H1 (cell line): ENCODE results near the gene TGFBRAP1. TPM values are rescaled to one million over a fixed set of nuclear protein-coding genes. Genes with fewer than 3 reads are reported as not detected.

Source experiments
- CTCF ChIA-PET: fragments of 300-600 bp; sonication (Branson Sonifier 250); formaldehyde crosslinking; loops from one replicate; lab custom pipeline; 2021; ENCODE audit not compliant: partially characterized antibody; lab: Charles Lee
- POLR2A ChIA-PET: fragments of 300-600 bp; sonication (Branson Sonifier 250); formaldehyde crosslinking; loops from one replicate; lab custom pipeline; 2021; ENCODE audit warnings: inconsistent platforms; ENCODE audit not compliant: partially characterized antibody; lab: Charles Lee
- DNase-seq, 2 experiments: peaks; one replicate each; pipeline versions ENCODE4 v3.0.0 to v3.0.0-alpha.2; 2010 to 2022; ENCODE audit warnings: low spot score in 2 of 2, low read depth in 1 of 2, mixed read lengths in 1 of 2
- FAIRE-seq: peaks from 2 replicates; lab custom pipeline; 2011; peaks lifted over from hg19 to GRCh38; lab: Jason Lieb, UNC
- H2AFZ ChIP-seq: 2 replicates; pipeline ENCODE4 v1.8.1; 2012; ENCODE audit warnings: low read length, inconsistent platforms
- H2AK5ac ChIP-seq: 2 replicates; pipeline ENCODE4 v1.6.1; 2013; ENCODE audit warnings: low read depth, low read length
- H2BK120ac ChIP-seq: replicated peaks from 2 replicates; pipeline ENCODE3; 2013; ENCODE audit warnings: low read depth, low read length, inconsistent platforms
- H2BK12ac ChIP-seq: 2 replicates; pipeline ENCODE4 v1.6.1; 2013; ENCODE audit warnings: low read depth, low read length
- H2BK15ac ChIP-seq: 2 replicates; pipeline ENCODE4 v1.6.1; 2013; ENCODE audit warnings: low read length
- H2BK20ac ChIP-seq: 2 replicates; pipeline ENCODE4 v1.6.1; 2013; ENCODE audit warnings: low read length
- H2BK5ac ChIP-seq: 2 replicates; pipeline ENCODE4 v1.6.1; 2013; ENCODE audit warnings: low read depth, low read length
- H3K14ac ChIP-seq: 2 replicates; pipeline ENCODE4 v1.6.1; 2013; ENCODE audit warnings: inconsistent platforms; ENCODE audit not compliant: insufficient read length
- H3K18ac ChIP-seq: 2 replicates; pipeline ENCODE4 v1.6.1; 2013; ENCODE audit warnings: low read length; ENCODE audit errors: extremely low read depth
- H3K23ac ChIP-seq: 2 replicates; pipeline ENCODE4 v1.6.1; 2013; ENCODE audit warnings: inconsistent platforms; ENCODE audit not compliant: insufficient read length
- H3K23me2 ChIP-seq: 2 replicates; pipeline ENCODE4 v1.6.1; 2013; ENCODE audit warnings: low read depth, low read length
- H3K27ac ChIP-seq: 2 replicates; pipeline ENCODE4 v1.6.1; 2011; ENCODE audit warnings: low read depth, low read length, inconsistent platforms
- H3K27me3 ChIP-seq, 4 experiments: replicated peaks in 1 of 4; 1 replicate in 1 of 4; 2 replicates in 3 of 4; pipeline versions ENCODE4 v1.6.1 to v1.8.1; 2011 to 2013; ENCODE audit warnings: low read length in 3 of 4, mild to moderate bottlenecking in 3 of 4, inconsistent platforms in 2 of 4, mixed read lengths in 2 of 4, moderate library complexity in 1 of 4; ENCODE audit not compliant: control insufficient read depth in 3 of 4, insufficient read depth in 3 of 4; ENCODE audit errors: extremely low read depth in 1 of 4
- H3K36me3 ChIP-seq, 4 experiments: 2 replicates each; pipeline versions ENCODE4 v1.6.1 to v1.8.1; 2011 to 2013; ENCODE audit warnings: mild to moderate bottlenecking in 4 of 4, low read length in 3 of 4, moderate library complexity in 2 of 4, control low read depth in 1 of 4, inconsistent platforms in 1 of 4; ENCODE audit not compliant: insufficient read depth in 4 of 4, control insufficient read depth in 2 of 4
- H3K4ac ChIP-seq: replicated peaks from 2 replicates; pipeline ENCODE3; 2013; ENCODE audit warnings: low read length, low read depth, mixed read lengths, inconsistent platforms; ENCODE audit not compliant: insufficient read length
- H3K4me1 ChIP-seq, 4 experiments: replicated peaks in 1 of 4; 1 replicate in 1 of 4; 2 replicates in 3 of 4; pipeline versions ENCODE4 v1.6.1 to v1.8.1; 2011 to 2013; ENCODE audit warnings: low read length in 3 of 4, inconsistent platforms in 2 of 4, mixed read lengths in 1 of 4; ENCODE audit not compliant: insufficient read depth in 4 of 4, control insufficient read depth in 3 of 4
- H3K4me2 ChIP-seq, 2 experiments: 2 replicates each; pipeline versions ENCODE4 v1.6.1 to v1.8.1; 2011 to 2013; ENCODE audit warnings: low read depth in 2 of 2, low read length in 2 of 2, control low read depth in 1 of 2, inconsistent platforms in 1 of 2, mild to moderate bottlenecking in 1 of 2; ENCODE audit not compliant: insufficient read depth in 1 of 2
- H3K4me3 ChIP-seq, 4 experiments: fragments of 200-600, 300-600 bp in 1 of 4; sonication (generic), shearing (Covaris generic), sonication (Bioruptor Twin) in 1 of 4; 2 replicates each; pipeline versions ENCODE4 v1.5.1 to v1.8.1; 2011 to 2016; ENCODE audit warnings: low read length in 4 of 4, low read depth in 3 of 4, control low read depth in 2 of 4, inconsistent platforms in 2 of 4, mild to moderate bottlenecking in 2 of 4, mixed read lengths in 1 of 4, moderate library complexity in 1 of 4; ENCODE audit not compliant: insufficient read depth in 2 of 4; ENCODE audit errors: extremely low read depth in 1 of 4
- H3K56ac ChIP-seq: replicated peaks from 2 replicates; pipeline ENCODE3; 2013; ENCODE audit warnings: low read depth, mild to moderate bottlenecking, mixed read lengths, low read length, inconsistent platforms; ENCODE audit not compliant: insufficient read length
- H3K79me1 ChIP-seq: 2 replicates; pipeline ENCODE4 v1.6.1; 2013; ENCODE audit warnings: low read depth, low read length, control low read depth
- H3K79me2 ChIP-seq, 2 experiments: 2 replicates each; pipeline versions ENCODE4 v1.6.1 to v1.8.1; 2012 to 2013; ENCODE audit warnings: low read length in 2 of 2, mild to moderate bottlenecking in 2 of 2, inconsistent platforms in 1 of 2; ENCODE audit not compliant: insufficient read depth in 2 of 2, control insufficient read depth in 1 of 2
- H3K9ac ChIP-seq, 4 experiments: replicated peaks in 1 of 4; 1 replicate in 1 of 4; 2 replicates in 3 of 4; pipeline versions ENCODE4 v1.6.1 to v1.8.1; 2011 to 2013; ENCODE audit warnings: low read depth in 3 of 4, low read length in 3 of 4, control low read depth in 2 of 4, mild to moderate bottlenecking in 2 of 4, moderate library complexity in 2 of 4, inconsistent platforms in 1 of 4; ENCODE audit errors: extremely low read depth in 1 of 4
- H3K9me3 ChIP-seq, 2 experiments: 2 replicates each; pipeline versions ENCODE4 v1.6.1 to v1.8.1; 2012 to 2013; ENCODE audit warnings: mild to moderate bottlenecking in 2 of 2, moderate library complexity in 2 of 2, control low read depth in 1 of 2, inconsistent platforms in 1 of 2, low read depth in 1 of 2, low read length in 1 of 2, mixed read lengths in 1 of 2; ENCODE audit not compliant: insufficient read depth in 2 of 2
- H4K20me1 ChIP-seq, 2 experiments: replicated peaks in 1 of 2; 2 replicates each; pipeline versions ENCODE3 to v1.8.1; 2011 to 2013; ENCODE audit warnings: inconsistent platforms in 2 of 2, low read length in 2 of 2, mild to moderate bottlenecking in 1 of 2; ENCODE audit not compliant: insufficient read depth in 2 of 2, control insufficient read depth in 1 of 2
- H4K5ac ChIP-seq: 2 replicates; pipeline ENCODE4 v1.6.1; 2013; ENCODE audit warnings: low read length, low read depth, mixed read lengths, inconsistent platforms; ENCODE audit not compliant: insufficient read length
- H4K8ac ChIP-seq: 2 replicates; pipeline ENCODE4 v1.8.0; 2013; ENCODE audit warnings: mild to moderate bottlenecking, moderate library complexity, low read length, inconsistent platforms; ENCODE audit not compliant: insufficient read depth; ENCODE audit errors: extremely low read depth
- H4K91ac ChIP-seq: replicated peaks from 2 replicates; pipeline ENCODE3; 2013; ENCODE audit warnings: low read length, mixed read lengths, inconsistent platforms; ENCODE audit not compliant: insufficient read length
- BCL11A ChIP-seq, 2 experiments: IDR thresholded peaks; one replicate each; pipeline ENCODE4 v1.6.1; 2011; ENCODE audit warnings: low read depth in 2 of 2, low read length in 2 of 2, mild to moderate bottlenecking in 2 of 2
- WGBS, 2 experiments: shearing (Covaris generic) in 1 of 2; methylation state at CpG; one replicate each; pipeline versions ENCODE4 v1.1.6 to v1.1.7; 2013 to 2015; ENCODE audit warnings: low lambda C conversion rate in 2 of 2, mixed read lengths in 2 of 2, inconsistent platforms in 1 of 2, low coverage in 1 of 2, missing lambda C conversion rate in 1 of 2; ENCODE audit not compliant: insufficient replicate concordance in 2 of 2, insufficient coverage in 1 of 2, insufficient read length in 1 of 2; ENCODE audit errors: extremely low coverage in 1 of 2, missing lambda C conversion rate in 1 of 2; 5-methylcytosine and 5-hydroxymethylcytosine counted together
- polyA plus RNA-seq, 7 experiments: library from polyadenylated mRNA; depleted of rRNA in 3 of 7; stranded (reverse) in 5 of 7; unstranded in 2 of 7; fragments of >200 nt in 5 of 7; fragments of 200-250 nt in 2 of 7; gene quantifications; 1 replicate in 5 of 7; 2 replicates in 1 of 7; 4 replicates in 1 of 7; pipeline versions ENCODE4 v1.2.1 to v1.2.3, GENCODE V29; 2011 to 2013; ENCODE audit warnings: missing spikeins in 2 of 7, mixed read lengths in 2 of 7
- total RNA-seq: library from RNA; stranded (reverse); fragmentation: NEBNext Ultra II Directional; extraction: Animal tissue kit (Norgen Biotek cat#: 25700); gene quantifications from 2 replicates; pipeline ENCODE4 v1.2.1, GENCODE V29; 2021
- TF ChIP-seq, protein P1 (sequence below), 3 experiments: IDR thresholded peaks; 1 replicate in 2 of 3; 2 replicates in 1 of 3; pipeline versions ENCODE4 v1.5.1 to v1.6.1; 2011; ENCODE audit warnings: low read length in 3 of 3, mild to moderate bottlenecking in 3 of 3, inconsistent platforms in 2 of 3, low read depth in 1 of 3, moderate library complexity in 1 of 3; ENCODE audit not compliant: insufficient read depth in 1 of 3; ENCODE audit errors: control extremely low read depth in 1 of 3

The TGFBRAP1 gene
- total and polyA plus RNA-seq, 2 of the 8 experiments (the other 6 are each of a cell fraction or from before 2014, with no cell fraction given): 11.2 to 20.2 TPM

DNA sequence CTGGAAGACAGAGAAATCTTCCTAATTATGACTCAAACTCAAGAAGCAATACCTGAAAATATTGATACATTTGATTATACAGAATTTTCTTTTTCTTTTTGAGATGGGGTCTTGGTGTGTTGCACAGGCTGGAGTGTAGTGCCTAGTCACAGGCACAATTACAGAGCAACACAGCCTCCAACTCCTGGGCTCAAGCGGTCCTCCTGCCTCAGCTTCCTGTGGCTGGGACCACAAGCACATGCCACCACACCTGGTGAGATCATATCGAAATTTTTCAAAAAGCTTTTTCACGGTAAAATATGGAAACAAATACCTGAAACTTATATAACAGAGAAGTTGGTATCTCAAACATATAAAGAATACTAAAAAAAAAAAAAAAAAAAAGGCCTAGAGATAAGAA, 27.9 kb downstream of the TGFBRAP1 start:
- CTCF ChIA-PET: interaction anchor here (0.7 to 4.2 kb wide), 6 partner anchors 8 to 176 kb away, joined by 3 to 39 read pairs (median 4); no protein-coding TSS in a partner anchor
- H3K27ac ChIP-seq: no peak overlapping the region
- H4K5ac ChIP-seq: no peak overlapping the region
- peaks cover 0 to 23% of the 10 kb centered on the region in 2 experiments; a peak in 2 of 4 replicates for H3K79me2 ChIP-seq
- no peak overlapping the region for H3K4me2 ChIP-seq
- H2BK20ac ChIP-seq: no peak overlapping the region
- WGBS, 2 experiments: 92% methylated on average over 3 of the region's 3 CpGs; no CpG with 5 or more reads in 1 of the 2 experiments
- H2BK120ac ChIP-seq: no peak overlapping the region
- no peak overlapping the region for H3K4ac ChIP-seq
- no peak overlapping the region for H3K23ac ChIP-seq
- H4K8ac ChIP-seq: no peak overlapping the region
- POLR2A ChIA-PET: no interaction called here
- H2BK15ac ChIP-seq: no peak overlapping the region
- H4K91ac ChIP-seq: no peak overlapping the region
- no peak overlapping the region for H3K14ac ChIP-seq
- FAIRE-seq (no peak), DNase-seq (no peak)
- no peaks in the 10 kb centered on the region for H3K9me3 ChIP-seq
- no peak overlapping the region for H2BK12ac ChIP-seq
- H3K36me3 ChIP-seq: peaks cover 0 to 10% (median 6%) of the 10 kb centered on the region in 4 experiments; a peak in 6 of 8 replicates
- H3K23me2 ChIP-seq: no peaks in the 10 kb centered on the region
- peaks cover 5% of the 10 kb centered on the region; the same call in 1 of the 2 replicates for H3K79me1 ChIP-seq
- H2BK5ac ChIP-seq: no peak overlapping the region
- H3K4me3 ChIP-seq: no peak overlapping the region
- H3K56ac ChIP-seq: no peak overlapping the region
- H3K27me3 ChIP-seq: no peaks in the 10 kb centered on the region
- peaks cover 2 to 6% of the 10 kb centered on the region in 2 experiments for H4K20me1 ChIP-seq
- no peaks in the 10 kb centered on the region for H3K4me1 ChIP-seq
- no peak overlapping the region for H3K18ac ChIP-seq
- H2AK5ac ChIP-seq: no peak overlapping the region
- H2AFZ ChIP-seq: no peak overlapping the region
- no peak overlapping the region for H3K9ac ChIP-seq
- no peak for TF ChIP-seq BCL11A (IDR thresholded peaks at IDR 0.05; ENCODE audit: low read depth in 2 of 2, low read length in 2 of 2)
- TF ChIP-seq, protein P1, sequence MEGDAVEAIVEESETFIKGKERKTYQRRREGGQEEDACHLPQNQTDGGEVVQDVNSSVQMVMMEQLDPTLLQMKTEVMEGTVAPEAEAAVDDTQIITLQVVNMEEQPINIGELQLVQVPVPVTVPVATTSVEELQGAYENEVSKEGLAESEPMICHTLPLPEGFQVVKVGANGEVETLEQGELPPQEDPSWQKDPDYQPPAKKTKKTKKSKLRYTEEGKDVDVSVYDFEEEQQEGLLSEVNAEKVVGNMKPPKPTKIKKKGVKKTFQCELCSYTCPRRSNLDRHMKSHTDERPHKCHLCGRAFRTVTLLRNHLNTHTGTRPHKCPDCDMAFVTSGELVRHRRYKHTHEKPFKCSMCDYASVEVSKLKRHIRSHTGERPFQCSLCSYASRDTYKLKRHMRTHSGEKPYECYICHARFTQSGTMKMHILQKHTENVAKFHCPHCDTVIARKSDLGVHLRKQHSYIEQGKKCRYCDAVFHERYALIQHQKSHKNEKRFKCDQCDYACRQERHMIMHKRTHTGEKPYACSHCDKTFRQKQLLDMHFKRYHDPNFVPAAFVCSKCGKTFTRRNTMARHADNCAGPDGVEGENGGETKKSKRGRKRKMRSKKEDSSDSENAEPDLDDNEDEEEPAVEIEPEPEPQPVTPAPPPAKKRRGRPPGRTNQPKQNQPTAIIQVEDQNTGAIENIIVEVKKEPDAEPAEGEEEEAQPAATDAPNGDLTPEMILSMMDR (IDR thresholded peaks at IDR 0.05; ENCODE audit: control extremely low read depth in 1 of 3, insufficient read depth in 1 of 3, low read depth in 1 of 3, low read length in 3 of 3): no peak
